Lower leg skin (tissue), 3 donors: ENCODE data around the gene RPP38.

ENCODE experiments used
- CTCF ChIP-seq, 3 donors: fragments of 450-650 bp; IDR thresholded peaks; one replicate each; pipeline ENCODE4 v1.5.1; 2016; ENCODE audit warnings: antibody characterized with exemption in 3 of 3, mild to moderate bottlenecking in 3 of 3, moderate library complexity in 2 of 3
- POLR2A ChIP-seq, 2 donors: fragments of 450-650 bp; IDR thresholded peaks; one replicate each; pipeline ENCODE4 v1.6.1; 2016 to 2017; ENCODE audit warnings: antibody characterized with exemption in 2 of 2, mild to moderate bottlenecking in 1 of 2, moderate library complexity in 1 of 2

GRCh38 chr10:15049533-15049932 is 47.6 kb upstream of the RPP38 start:
- no peak for TF ChIP-seq CTCF (IDR thresholded peaks at IDR 0.05)
- no peak for TF ChIP-seq POLR2A (IDR thresholded peaks at IDR 0.05)
